Stimulated activated naive CD8-positive, alpha-beta T cell treated with anti-CD3 and anti-CD28 coated beads, Interleukin-15, Interleukin-2, amounts not matched to agents 100 ng/mL and 50 ng/mL, for 24 hours (primary cell): ENCODE measurements around the gene RASGRP2.

Source experiments
- H3K27ac Mint-ChIP-seq: one replicate; pipeline ENCODE4 v1.8.0; 2021; ENCODE audit warnings: mild to moderate bottlenecking, mixed read lengths
- H3K27me3 Mint-ChIP-seq: one replicate; pipeline ENCODE4 v1.8.0; 2021; ENCODE audit warnings: mixed read lengths
- H3K36me3 Mint-ChIP-seq: one replicate; pipeline ENCODE4 v1.8.0; 2021; ENCODE audit warnings: low read depth, mixed read lengths
- H3K4me1 Mint-ChIP-seq: one replicate; pipeline ENCODE4 v1.8.0; 2021; ENCODE audit warnings: low read depth, mixed read lengths
- H3K4me3 Mint-ChIP-seq: one replicate; pipeline ENCODE4 v1.8.0; 2021; ENCODE audit warnings: mild to moderate bottlenecking, mixed read lengths
- H3K9me3 Mint-ChIP-seq: one replicate; pipeline ENCODE4 v1.8.0; 2021; ENCODE audit warnings: mixed read lengths

Gene RASGRP2

DNA sequence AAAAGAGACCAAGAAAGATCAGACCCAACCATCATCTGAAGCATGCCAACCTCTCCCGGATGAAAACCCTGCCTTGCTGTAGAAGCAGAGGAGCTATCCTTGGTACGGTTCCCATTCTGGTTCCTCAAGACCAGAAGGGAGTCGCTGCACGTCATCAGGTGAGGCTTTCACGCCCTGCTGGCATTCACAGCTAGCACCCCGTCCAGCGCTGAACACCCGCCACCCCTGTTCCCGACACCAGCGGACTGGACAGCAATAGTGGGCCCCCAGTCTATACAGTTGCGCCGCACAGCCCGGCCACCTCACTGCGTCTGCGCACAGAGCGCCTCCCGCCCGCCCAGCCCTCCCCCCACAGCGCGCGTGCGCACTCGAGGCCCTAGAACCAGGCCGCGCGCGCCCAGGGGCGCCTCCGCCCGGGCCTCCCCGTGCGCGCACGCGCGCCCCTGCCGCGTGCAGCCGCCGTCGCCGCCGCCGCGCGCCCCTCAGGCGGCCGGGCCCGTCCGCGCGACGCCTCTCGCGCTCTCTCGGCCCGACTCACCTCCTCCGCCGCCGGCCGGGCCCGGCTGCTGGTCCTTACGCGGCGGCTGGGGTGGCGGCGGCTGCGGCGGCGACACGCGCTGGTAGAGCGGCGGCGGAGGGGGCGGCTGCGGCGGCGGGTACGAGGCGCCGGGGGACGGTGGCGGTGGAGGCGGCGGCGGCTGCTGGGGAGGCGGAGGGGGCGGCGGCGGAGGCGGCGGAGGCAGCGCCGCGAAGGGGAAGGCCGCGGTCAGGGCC is 33.7 kb upstream of the RASGRP2 start:
- Mint-ChIP-seq H3K27me3 (no peaks in the 10 kb centered on the region), H3K4me3 (peak overlapping the region; percentile 95), H3K27ac (peak overlapping the region; percentile 93), H3K36me3 (peaks cover 67% of the 10 kb centered on the region), H3K4me1 (peaks cover 68% of the 10 kb centered on the region), H3K9me3 (no peaks in the 10 kb centered on the region)

DNA sequence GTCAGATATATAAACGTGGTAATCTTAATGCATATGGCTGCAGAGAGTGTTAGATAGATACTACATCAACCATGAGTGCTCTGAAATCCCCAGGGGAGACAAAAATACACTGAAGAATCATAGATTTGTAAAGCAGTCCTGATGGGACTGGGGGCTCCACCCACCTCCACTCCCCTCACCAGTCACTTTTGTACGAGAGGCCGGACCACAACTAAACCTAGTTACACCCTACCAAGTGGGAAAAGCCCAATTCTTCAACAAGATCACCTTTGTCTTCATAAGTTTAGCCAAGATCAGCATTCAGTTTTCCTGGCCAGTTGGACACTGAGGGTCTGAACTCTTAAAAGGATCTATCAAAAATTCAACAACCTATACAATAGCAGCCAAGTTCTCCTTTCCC is 32.9 kb upstream of the RASGRP2 start:
- peaks cover 76% of the 10 kb centered on the region for H3K4me1 Mint-ChIP-seq
- H3K9me3 Mint-ChIP-seq: no peaks in the 10 kb centered on the region
- H3K4me3 Mint-ChIP-seq: peak overlapping the region; percentile 95
- peaks cover 71% of the 10 kb centered on the region for H3K36me3 Mint-ChIP-seq
- H3K27me3 Mint-ChIP-seq: no peaks in the 10 kb centered on the region
- H3K27ac Mint-ChIP-seq: peak overlapping the region; percentile 93

DNA sequence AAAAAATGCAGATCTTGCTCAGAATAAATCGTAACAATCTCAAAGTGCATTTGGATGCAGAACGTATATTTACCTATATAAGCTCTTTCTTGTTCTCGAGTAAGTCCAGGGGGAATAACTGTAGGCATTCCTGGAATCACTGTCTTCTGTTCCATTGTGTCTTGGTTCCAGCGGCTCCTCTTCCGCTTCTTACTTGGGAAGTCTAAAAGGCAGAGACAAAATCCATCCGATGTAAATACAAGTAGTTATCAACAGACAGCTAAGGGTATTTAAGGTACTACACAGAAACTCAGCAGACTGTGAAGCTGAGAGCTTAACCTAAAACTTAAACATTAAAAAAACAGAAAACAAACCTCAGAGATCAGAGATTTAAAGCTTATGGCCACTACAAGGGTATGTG is 32.5 kb upstream of the RASGRP2 start:
- no peaks in the 10 kb centered on the region for H3K27me3 Mint-ChIP-seq
- peak overlapping the region; percentile 95 for H3K4me3 Mint-ChIP-seq
- peaks cover 80% of the 10 kb centered on the region for H3K4me1 Mint-ChIP-seq
- H3K27ac Mint-ChIP-seq: peak overlapping the region; percentile 93
- H3K9me3 Mint-ChIP-seq: no peaks in the 10 kb centered on the region
- H3K36me3 Mint-ChIP-seq: peaks cover 75% of the 10 kb centered on the region

DNA sequence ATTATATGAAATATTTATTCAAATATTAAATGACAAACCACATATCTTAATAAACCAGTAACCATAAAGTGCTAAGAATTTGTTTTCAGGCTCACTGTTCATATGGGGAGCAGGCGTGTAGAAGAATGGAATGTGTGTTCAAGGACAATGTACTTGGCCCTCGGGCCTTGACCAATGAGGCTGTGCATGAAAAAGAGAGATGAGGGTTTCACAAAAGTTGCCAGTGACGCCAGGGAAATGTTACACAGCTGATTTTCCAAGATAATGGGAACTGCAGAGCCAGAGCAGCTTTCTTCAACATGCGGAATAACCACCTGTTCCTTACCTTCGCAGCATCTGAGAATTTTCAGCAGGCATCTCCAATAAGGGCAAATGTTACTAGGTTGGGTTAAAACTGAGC is 30.2 kb upstream of the RASGRP2 start:
- H3K9me3 Mint-ChIP-seq: no peaks in the 10 kb centered on the region
- H3K36me3 Mint-ChIP-seq: peaks cover 86% of the 10 kb centered on the region
- no peaks in the 10 kb centered on the region for H3K27me3 Mint-ChIP-seq
- peaks cover 84% of the 10 kb centered on the region for H3K4me1 Mint-ChIP-seq
- peak overlapping the region; percentile 2 for H3K27ac Mint-ChIP-seq
- peak overlapping the region; percentile 95 for H3K4me3 Mint-ChIP-seq

DNA sequence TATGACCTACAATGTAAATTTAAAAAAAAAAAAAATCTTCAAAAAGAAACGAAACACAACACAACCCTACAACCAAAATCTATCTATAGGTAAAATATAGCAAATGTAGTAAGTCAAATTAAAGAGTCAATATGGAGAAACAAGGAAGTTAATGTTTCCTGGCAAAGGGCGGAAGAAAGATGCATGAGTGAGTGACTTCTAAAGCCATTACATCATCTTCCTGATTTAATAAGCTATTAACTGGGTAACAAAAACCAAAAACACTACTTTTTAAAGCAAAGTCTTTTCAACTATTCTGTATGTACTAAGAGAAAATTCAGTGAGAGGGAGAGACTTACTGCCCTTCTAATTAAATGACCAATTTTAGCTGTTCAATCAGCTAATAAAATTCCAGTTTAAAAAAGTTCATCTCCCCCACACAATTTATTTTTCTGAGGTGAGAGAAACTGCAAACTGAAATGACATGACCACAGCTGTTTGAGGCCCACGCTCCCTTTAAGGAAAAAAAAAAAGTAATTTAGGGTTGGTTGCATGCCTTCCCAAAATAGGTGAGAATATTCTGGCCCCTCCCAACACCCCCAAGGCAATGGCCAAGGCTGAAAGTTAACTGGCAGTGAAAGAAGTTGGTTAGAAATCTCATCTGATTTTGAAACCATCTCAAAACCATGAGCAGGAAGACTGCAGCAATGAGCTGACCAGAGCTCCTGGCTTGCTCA is 28.5 kb upstream of the RASGRP2 start:
- H3K4me3 Mint-ChIP-seq: peak overlapping the region; percentile 51
- H3K9me3 Mint-ChIP-seq: no peaks in the 10 kb centered on the region

DNA sequence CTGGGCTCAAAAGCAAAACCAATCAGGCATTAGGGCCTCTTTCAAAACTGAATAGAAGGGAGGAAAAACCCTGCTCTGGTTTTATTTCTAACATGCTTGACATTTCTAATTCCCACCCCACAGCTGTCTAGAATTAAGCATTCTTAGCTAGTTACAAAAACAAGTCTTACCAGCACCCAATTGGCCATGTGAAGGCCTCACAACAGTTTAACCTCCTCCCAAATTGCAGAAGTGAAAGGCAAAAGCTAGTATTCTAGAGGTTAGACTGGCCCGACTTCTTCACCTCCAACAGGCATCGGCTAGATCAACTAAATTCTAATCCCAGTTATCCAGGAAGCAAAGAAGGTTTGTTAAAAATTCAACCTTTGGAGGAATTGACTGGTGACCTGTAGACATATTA is 27.9 kb upstream of the RASGRP2 start:
- Mint-ChIP-seq H3K4me1 (peaks cover 96% of the 10 kb centered on the region), H3K36me3 (peaks cover 99% of the 10 kb centered on the region), H3K27ac (peak overlapping the region; percentile 60), H3K4me3 (peak overlapping the region; percentile 51), H3K9me3 (no peaks in the 10 kb centered on the region), H3K27me3 (no peaks in the 10 kb centered on the region)

More for the DNA sequence above, 28.5 kb upstream of the RASGRP2 start:
- H3K4me1 Mint-ChIP-seq: peaks cover 96% of the 10 kb centered on the region
- H3K36me3 Mint-ChIP-seq: peaks cover 100% of the 10 kb centered on the region
- no peaks in the 10 kb centered on the region for H3K27me3 Mint-ChIP-seq
- H3K27ac Mint-ChIP-seq: peak overlapping the region; percentile 60

DNA sequence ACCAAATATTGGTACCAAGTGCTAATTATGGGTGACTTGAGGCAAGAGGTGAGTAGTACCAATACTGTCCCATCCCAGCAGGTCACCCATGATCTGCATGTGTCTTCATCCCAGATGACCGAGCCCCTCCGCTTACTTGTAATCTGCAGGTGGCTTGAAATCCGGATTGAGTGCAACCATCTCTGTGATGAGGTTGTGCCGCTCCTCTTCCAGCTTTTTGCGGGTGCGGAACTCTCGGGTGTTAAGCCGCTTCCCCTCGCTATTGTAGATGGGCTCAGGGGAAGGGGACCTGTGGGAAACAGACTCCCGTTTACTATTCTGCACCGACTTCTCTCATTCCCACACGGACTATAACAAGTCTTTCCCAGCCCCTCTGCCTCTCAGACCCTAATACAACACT is 26.2 kb upstream of the RASGRP2 start:
- Mint-ChIP-seq H3K27ac (no peak overlapping the region), H3K4me3 (no peak overlapping the region)

DNA sequence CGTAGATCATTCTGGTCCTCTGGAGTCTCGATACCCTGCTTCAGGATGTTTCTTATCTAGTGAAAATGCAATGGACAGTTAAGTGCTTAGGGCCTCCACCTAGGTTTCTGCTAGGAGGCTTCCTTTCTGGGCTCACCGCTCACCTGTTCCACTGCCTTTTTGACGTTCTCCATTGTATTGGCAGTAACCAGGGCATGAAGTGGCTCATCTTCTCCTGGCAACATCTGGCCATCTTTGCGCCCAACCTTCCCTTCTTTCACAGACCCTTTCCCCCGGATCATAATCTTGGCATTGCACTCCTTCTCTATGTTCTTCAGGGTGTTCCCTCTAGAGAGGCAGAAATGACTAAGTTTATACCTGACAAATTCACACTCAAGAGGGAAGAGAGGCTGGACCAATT is 25.3 kb upstream of the RASGRP2 start:
- peaks cover 94% of the 10 kb centered on the region for H3K4me1 Mint-ChIP-seq
- H3K9me3 Mint-ChIP-seq: no peaks in the 10 kb centered on the region
- peak overlapping the region; percentile 54 for H3K27ac Mint-ChIP-seq
- peaks cover 94% of the 10 kb centered on the region for H3K36me3 Mint-ChIP-seq
- peak overlapping the region; percentile 17 for H3K4me3 Mint-ChIP-seq
- no peaks in the 10 kb centered on the region for H3K27me3 Mint-ChIP-seq

More for the DNA sequence above, 26.2 kb upstream of the RASGRP2 start:
- peaks cover 94% of the 10 kb centered on the region for H3K4me1 Mint-ChIP-seq
- H3K9me3 Mint-ChIP-seq: no peaks in the 10 kb centered on the region
- H3K36me3 Mint-ChIP-seq: peaks cover 94% of the 10 kb centered on the region
- H3K27me3 Mint-ChIP-seq: no peaks in the 10 kb centered on the region

DNA sequence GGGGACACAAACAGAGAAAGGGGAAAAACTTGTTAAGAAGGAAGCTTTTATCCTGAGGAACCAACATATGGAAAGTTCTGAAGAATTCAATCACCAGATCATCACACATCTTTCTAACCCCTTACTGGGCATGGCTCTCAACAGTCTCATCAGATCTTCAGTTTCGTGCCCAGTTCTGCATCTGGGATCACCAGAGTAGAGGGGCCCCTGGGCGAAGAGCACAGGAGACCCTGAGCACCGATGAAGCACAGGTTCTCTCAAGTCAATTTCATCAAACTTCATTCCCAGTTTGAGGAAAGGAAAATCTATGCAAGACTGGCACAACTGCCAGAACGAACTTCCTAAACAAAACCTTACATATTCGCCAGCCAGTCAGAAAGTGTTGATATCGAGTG is 24.4 kb upstream of the RASGRP2 start:
- Mint-ChIP-seq H3K27me3 (no peaks in the 10 kb centered on the region), H3K4me1 (peaks cover 95% of the 10 kb centered on the region), H3K4me3 (no peak overlapping the region), H3K36me3 (peaks cover 91% of the 10 kb centered on the region), H3K27ac (peak overlapping the region; percentile 34), H3K9me3 (no peaks in the 10 kb centered on the region)

DNA sequence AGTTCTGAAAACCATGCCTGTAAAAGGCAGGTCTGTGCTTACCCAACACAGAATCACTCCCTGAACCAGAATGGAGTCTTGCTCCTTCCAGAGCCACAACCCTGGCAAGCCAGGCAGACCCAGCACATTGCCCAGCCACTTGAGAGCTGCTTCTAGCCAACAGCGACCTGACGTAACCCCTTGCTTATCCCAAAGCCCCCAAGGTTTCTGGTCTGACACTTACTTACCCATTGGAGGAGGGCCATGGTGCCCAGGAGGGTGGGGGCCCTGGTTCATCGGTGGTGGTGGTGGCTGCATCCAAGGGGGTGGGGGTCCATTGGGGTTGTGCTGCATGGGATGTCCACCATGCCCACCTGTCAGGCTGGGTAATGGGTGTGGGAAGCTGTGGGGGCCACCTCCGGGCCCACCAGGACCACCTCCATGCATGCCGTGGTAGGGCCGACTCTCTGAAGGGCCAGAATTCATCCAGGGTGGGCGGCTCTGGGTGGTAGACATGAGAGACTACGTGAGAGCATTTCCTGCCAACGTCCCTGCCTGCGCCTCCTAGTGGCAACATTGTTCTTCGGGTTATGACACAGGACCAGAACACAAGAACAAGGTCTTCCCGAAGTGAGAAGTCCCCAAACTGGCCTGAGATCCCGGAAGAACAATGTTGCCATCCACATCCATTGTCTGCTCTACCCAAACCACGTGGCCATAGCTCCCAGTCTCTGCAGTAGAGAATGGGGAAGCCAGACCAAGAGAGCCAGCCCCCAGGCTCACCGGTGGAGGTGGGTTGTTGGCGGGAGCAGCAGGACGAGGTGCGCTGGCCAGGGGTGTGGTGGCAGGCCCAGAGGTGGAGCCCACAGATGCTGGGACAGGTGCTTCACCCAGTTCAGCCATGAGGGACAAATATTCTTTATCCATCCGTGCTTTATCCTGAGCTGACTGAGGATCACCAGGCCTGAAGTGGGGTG is 23.7 kb upstream of the RASGRP2 start:
- no peaks in the 10 kb centered on the region for H3K9me3 Mint-ChIP-seq
- H3K27ac Mint-ChIP-seq: peak overlapping the region; percentile 76
- peaks cover 95% of the 10 kb centered on the region for H3K4me1 Mint-ChIP-seq
- peaks cover 91% of the 10 kb centered on the region for H3K36me3 Mint-ChIP-seq
- H3K4me3 Mint-ChIP-seq: no peak overlapping the region
- H3K27me3 Mint-ChIP-seq: no peaks in the 10 kb centered on the region

DNA sequence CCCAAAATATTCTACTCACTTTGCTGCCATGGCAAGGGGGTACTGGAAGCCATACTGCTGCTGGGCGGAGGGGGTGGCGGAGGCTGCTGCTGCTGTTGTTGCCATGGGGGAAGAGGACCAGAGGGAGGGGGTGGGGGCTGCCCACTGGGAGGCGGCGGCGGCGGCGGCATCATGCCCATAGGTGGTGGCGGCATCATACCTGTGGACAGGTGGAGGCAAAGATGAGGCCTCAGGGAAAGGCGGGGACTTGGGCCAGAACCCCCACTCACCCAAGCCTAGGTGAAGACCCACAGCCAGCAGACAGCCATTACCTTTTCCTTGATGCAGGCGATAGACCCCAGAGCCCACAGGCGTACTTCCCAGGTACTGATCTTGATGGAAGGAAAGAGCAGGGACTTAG is 22.9 kb upstream of the RASGRP2 start:
- Mint-ChIP-seq H3K27ac (peak overlapping the region; percentile 76), H3K4me1 (peaks cover 95% of the 10 kb centered on the region), H3K36me3 (peaks cover 90% of the 10 kb centered on the region), H3K9me3 (no peaks in the 10 kb centered on the region), H3K4me3 (no peak overlapping the region), H3K27me3 (no peaks in the 10 kb centered on the region)

DNA sequence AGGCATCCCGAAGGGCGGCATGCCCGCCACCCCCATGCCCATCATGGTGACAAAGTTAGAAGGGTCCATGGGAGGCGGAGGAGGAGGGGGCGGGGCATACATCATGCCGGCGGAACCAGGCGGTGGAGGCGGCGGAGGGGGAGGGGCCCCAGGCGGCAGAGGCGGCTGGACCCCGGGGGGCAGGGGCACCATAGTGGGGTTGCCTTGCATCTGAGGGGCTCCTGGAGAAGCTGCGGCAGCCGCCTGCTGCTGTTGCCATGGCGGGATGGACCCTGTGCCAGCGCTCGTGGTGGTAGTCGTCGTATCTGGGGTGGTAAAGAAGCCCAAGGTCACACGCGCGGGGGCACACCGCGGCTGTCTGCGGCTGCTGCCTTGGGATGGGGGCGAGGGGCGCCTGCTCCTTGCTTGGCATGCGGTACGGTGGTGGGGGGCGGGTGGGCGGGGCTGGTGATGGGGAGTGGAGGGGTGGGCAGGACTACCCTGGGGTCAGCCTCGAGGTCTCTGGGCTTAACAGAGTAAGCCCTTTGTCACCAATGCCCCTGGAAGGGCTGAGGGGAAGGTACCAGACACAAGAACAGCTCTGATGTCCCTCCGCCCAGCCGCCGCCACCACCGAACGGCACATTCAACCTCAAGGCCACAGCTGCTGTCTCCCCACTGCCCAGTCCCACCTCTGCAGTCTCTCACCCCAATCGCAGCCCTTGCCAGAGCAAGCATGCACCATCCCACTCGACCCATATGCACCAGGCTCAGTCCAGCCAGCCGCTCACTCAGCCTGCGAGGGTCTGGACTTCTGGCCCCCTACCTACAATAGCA is 22.1 kb upstream of the RASGRP2 start:
- Mint-ChIP-seq H3K36me3 (peaks cover 81% of the 10 kb centered on the region), H3K9me3 (no peaks in the 10 kb centered on the region), H3K27me3 (no peaks in the 10 kb centered on the region), H3K27ac (peak overlapping the region; percentile 83), H3K4me3 (no peak overlapping the region), H3K4me1 (peaks cover 92% of the 10 kb centered on the region)

DNA sequence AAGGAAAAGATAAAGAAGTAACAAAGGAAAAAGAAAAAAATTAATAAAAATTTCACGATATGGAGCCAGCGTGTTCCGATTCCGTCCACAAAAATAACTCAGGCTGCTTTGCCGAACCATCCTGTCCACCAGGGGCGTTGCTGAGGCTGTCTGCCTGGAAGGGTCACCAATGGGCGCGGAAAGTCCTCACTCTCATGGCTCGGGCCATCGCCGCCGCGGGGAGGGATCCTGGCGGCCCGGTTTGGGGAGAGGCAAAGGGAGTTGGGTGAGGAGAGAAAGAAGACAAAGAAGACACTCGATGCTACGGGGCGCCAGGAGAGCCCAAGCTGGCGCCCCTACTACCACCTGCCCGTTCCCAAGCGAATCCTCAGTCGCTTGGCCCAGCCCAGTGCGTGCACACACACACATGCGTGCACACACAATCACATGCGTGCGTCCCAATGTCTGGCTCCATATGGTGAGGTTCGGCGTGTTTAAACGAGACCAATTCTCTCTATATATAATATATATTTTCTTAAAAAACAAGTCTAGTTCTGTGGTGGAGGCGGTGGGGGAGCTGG is 21.4 kb upstream of the RASGRP2 start:
- H3K9me3 Mint-ChIP-seq: no peaks in the 10 kb centered on the region
- H3K36me3 Mint-ChIP-seq: peaks cover 74% of the 10 kb centered on the region
- peak overlapping the region; percentile 85 for H3K27ac Mint-ChIP-seq
- H3K4me1 Mint-ChIP-seq: peaks cover 92% of the 10 kb centered on the region
- H3K27me3 Mint-ChIP-seq: no peaks in the 10 kb centered on the region
- peak overlapping the region; percentile 71 for H3K4me3 Mint-ChIP-seq

DNA sequence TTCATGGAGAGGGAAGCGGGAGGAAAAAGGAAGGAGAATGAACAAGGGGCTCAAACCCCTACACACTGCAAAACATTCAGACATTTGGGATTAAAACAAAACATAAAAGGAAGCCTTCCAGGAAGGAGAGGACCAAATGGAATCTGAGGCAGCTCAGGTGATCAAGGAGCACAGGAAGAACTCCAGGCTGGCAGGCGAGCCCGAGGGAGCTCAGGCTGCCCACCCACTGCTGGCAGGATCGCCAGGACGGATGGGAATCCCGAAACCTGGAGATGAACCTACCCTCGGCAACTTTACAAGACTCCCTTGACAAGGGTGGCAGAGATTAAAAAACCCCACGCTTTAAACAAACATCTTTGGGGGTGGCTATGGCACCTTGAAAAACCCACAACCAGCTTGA is 20.8 kb upstream of the RASGRP2 start:
- no peaks in the 10 kb centered on the region for H3K9me3 Mint-ChIP-seq
- H3K4me1 Mint-ChIP-seq: peaks cover 94% of the 10 kb centered on the region
- H3K36me3 Mint-ChIP-seq: peaks cover 68% of the 10 kb centered on the region
- H3K4me3 Mint-ChIP-seq: peak overlapping the region; percentile 71
- peak overlapping the region; percentile 85 for H3K27ac Mint-ChIP-seq
- H3K27me3 Mint-ChIP-seq: no peaks in the 10 kb centered on the region
